NB4 (cell line): ENCODE measurements around the gene ARHGAP19.

Experiments
- POLR2A ChIP-seq: IDR thresholded peaks from 2 replicates; pipeline ENCODE4 v1.6.1; 2011; ENCODE audit warnings: mild to moderate bottlenecking; ENCODE audit not compliant: insufficient read length; ENCODE audit errors: extremely low read depth
- TF ChIP-seq, protein P1 (sequence below): IDR thresholded peaks from one replicate; pipeline ENCODE4 v1.5.1; 2012; ENCODE audit warnings: low read depth, low read length

DNA sequence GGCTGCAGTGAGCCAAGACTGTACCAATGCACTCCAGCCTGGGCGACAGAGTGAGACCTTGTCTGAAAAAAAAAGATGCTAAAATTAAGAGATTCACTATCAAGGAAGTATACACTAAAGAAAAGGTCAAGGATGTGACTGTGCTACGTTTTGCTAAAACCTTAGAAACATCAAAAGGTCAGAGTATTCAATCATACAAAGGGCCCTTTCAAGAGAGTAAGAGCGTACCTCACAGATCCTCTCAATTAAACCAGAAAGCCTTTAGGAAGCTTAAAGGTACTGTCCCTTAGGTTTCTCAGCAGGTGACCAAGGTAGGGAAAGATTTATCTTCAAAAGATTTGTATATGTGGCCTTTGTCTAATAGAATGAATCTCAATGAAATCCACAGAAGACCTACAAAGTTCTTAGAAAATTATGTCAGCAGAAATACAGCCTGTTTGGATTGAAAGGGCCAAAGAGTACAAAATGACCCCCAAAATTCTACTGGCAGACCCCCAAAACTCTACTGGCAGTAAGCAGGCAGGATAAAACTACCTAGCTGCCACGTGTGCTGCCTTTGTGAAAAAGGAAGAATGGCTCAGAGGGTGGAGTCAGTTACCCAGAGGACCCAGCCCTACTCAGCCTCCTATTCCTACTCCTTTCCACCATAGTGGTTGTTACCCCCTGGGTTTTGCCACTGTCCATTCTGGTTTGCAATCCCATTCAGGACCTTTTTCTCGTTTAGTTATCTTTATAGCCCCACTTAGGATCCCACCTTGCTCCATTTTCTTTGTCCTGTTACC is 36.7 kb downstream of the ARHGAP19 start:
- TF ChIP-seq, protein P1, sequence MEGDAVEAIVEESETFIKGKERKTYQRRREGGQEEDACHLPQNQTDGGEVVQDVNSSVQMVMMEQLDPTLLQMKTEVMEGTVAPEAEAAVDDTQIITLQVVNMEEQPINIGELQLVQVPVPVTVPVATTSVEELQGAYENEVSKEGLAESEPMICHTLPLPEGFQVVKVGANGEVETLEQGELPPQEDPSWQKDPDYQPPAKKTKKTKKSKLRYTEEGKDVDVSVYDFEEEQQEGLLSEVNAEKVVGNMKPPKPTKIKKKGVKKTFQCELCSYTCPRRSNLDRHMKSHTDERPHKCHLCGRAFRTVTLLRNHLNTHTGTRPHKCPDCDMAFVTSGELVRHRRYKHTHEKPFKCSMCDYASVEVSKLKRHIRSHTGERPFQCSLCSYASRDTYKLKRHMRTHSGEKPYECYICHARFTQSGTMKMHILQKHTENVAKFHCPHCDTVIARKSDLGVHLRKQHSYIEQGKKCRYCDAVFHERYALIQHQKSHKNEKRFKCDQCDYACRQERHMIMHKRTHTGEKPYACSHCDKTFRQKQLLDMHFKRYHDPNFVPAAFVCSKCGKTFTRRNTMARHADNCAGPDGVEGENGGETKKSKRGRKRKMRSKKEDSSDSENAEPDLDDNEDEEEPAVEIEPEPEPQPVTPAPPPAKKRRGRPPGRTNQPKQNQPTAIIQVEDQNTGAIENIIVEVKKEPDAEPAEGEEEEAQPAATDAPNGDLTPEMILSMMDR: no peak
- TF ChIP-seq POLR2A: no peak
